Gastroesophageal sphincter (tissue), 3 donors: ENCODE measurements around the gene ETS2.

Source experiments
- CTCF ChIP-seq, 4 experiments: fragments of 200-600 bp in 2 of 4; fragments of 450-650 bp in 2 of 4; sonication (generic) in 1 of 4; IDR thresholded peaks; one replicate each; pipeline ENCODE4 v1.5.1; 2017 to 2019; ENCODE audit warnings: antibody characterized with exemption in 4 of 4, mild to moderate bottlenecking in 2 of 4, moderate library complexity in 2 of 4
- POLR2A ChIP-seq, 2 donors: fragments of 450-650 bp; IDR thresholded peaks; one replicate each; pipeline ENCODE4 v1.6.1; 2017; ENCODE audit warnings: antibody characterized with exemption in 2 of 2, mild to moderate bottlenecking in 2 of 2, moderate library complexity in 1 of 2

GRCh38 chr21:38800924-38801744 is 4.6 kb upstream of the ETS2 start:
- TF ChIP-seq CTCF (IDR thresholded peaks at IDR 0.05) (no peak), POLR2A (IDR thresholded peaks at IDR 0.05) (no peak)
